Lower lobe of right lung (tissue), 2 donors: ENCODE measurements around the gene RIPK3. TPM values are rescaled to one million over a fixed set of nuclear protein-coding genes. Genes with fewer than 3 reads are reported as not detected.

ENCODE experiments used
- ATAC-seq, 2 donors: fragments of 200-7000 bp; cut with Tn5 transposase; one replicate each; pipeline ENCODE4 v1.9.1; 2020 to 2022; ENCODE audit warnings: mild to moderate bottlenecking in 2 of 2, moderate library complexity in 2 of 2
- DNase-seq: peaks from one replicate; pipeline ENCODE4 v3.0.0-alpha.2; 2020
- H3K27ac ChIP-seq: fragments of 200-600 bp; one replicate; pipeline ENCODE4 v1.8.0; 2022
- H3K27me3 ChIP-seq: fragments of 200-600 bp; one replicate; pipeline ENCODE4 v1.8.0; 2022; ENCODE audit warnings: low read depth
- H3K36me3 ChIP-seq: fragments of 200-600 bp; one replicate; pipeline ENCODE4 v1.8.0; 2022; ENCODE audit warnings: mild to moderate bottlenecking
- H3K4me1 ChIP-seq: fragments of 200-600 bp; one replicate; pipeline ENCODE4 v1.8.0; 2022
- H3K4me3 ChIP-seq: fragments of 200-600 bp; one replicate; pipeline ENCODE4 v1.8.0; 2022; ENCODE audit warnings: mild to moderate bottlenecking
- H3K9me3 ChIP-seq: fragments of 200-600 bp; one replicate; pipeline ENCODE4 v1.8.0; 2022
- CTCF ChIP-seq: fragments of 200-600 bp; IDR thresholded peaks from one replicate; pipeline ENCODE4 v1.8.0; 2022; ENCODE audit warnings: antibody characterized with exemption, mild to moderate bottlenecking
- intact Hi-C: fragments of 100-400 bp; cut with DNase I; formaldehyde crosslinking; loops from one replicate; pipeline ENCODE4 v1.11.0; 2022
- total RNA-seq: library from RNA; stranded (reverse); fragmentation: NEBNext Ultra II Directional; extraction: Animal tissue kit (Norgen Biotek cat#: 25700); gene quantifications from one replicate; pipeline ENCODE4 v1.2.1, GENCODE V29; 2021
- donor health status: DM: no; HTN: yes; CAD: no; lungs with severe emphysema.

RIPK3 gene
- total RNA-seq, 1 donor from 2014 or later, result 27.9 TPM

- Histone ChIP-seq H3K4me1 (peaks cover 68% of the 10 kb centered on the region), H3K27ac (peak overlapping the region; percentile 83), H3K4me3 (peak overlapping the region; percentile 58), H3K36me3 (peaks cover 26% of the 10 kb centered on the region), H3K27me3 (peaks cover 15% of the 10 kb centered on the region), H3K9me3 (no peaks in the 10 kb centered on the region)
- no peak for TF ChIP-seq CTCF
- ATAC-seq, result no peak
- no peak for DNase-seq
- intact Hi-C loops, result no loop called here
Observed at GRCh38 chr14:24335461-24336171, 4.2 kb downstream of the RIPK3 start.

- intact Hi-C loops, result no loop called here
- peaks cover 15% of the 10 kb centered on the region for H3K27me3 ChIP-seq
- peak within 1 kb of the TSS; percentile 83 for H3K27ac ChIP-seq
- H3K4me1 ChIP-seq, result peaks cover 71% of the 10 kb centered on the region
- peaks cover 26% of the 10 kb centered on the region for H3K36me3 ChIP-seq
- H3K9me3 ChIP-seq, result no peaks in the 10 kb centered on the region
- TF ChIP-seq CTCF, result no peak
- ATAC-seq, result peak in 1 of 2 donors; percentile 21
- peak within 1 kb of the TSS; percentile 58 for H3K4me3 ChIP-seq
- DNase-seq, result peak; percentile 66
Observed at GRCh38 chr14:24334431-24335291, 5.1 kb downstream of the RIPK3 start, which contains the start of gene ADCY4. Gene ADCY4, minus strand, starts transcription at chr14:24335071. Its CDS starts 419 bp downstream, at chr14:24334652.

GRCh38 chr14:24332268-24332993 is 7.4 kb downstream of the RIPK3 start:
- H3K27ac ChIP-seq, result no peak overlapping the region
- DNase-seq, result peak; percentile 79
- H3K4me1 ChIP-seq, result peaks cover 76% of the 10 kb centered on the region

GRCh38 chr14:24331731-24332267 is 8.0 kb downstream of the RIPK3 start:
- no peaks in the 10 kb centered on the region for H3K9me3 ChIP-seq
- intact Hi-C loops, result no loop called here
- H3K4me1 ChIP-seq, result peaks cover 81% of the 10 kb centered on the region
- ATAC-seq, result no peak
- H3K4me3 ChIP-seq, result no peak overlapping the region
- H3K36me3 ChIP-seq, result peaks cover 11% of the 10 kb centered on the region
- H3K27ac ChIP-seq, result no peak overlapping the region
- peaks cover 15% of the 10 kb centered on the region for H3K27me3 ChIP-seq
- no peak for TF ChIP-seq CTCF
- no peak for DNase-seq

More at GRCh38 chr14:24332268-24332993, 7.4 kb downstream of the RIPK3 start:
- Histone ChIP-seq H3K9me3 (no peaks in the 10 kb centered on the region), H3K4me3 (peak overlapping the region; percentile 58), H3K36me3 (peaks cover 17% of the 10 kb centered on the region), H3K27me3 (peaks cover 15% of the 10 kb centered on the region)
- peak; percentile 80 to 82 for ATAC-seq
- TF ChIP-seq CTCF, result peak; percentile 69
- intact Hi-C loops, result no loop called here
